IPS-20b (cell line): Measurements from ENCODE around the gene CUBN.

ENCODE experiments used
- H3K27ac ChIP-seq: one replicate; pipeline ENCODE4 v1.5.1; 2013; ENCODE audit warnings: low read length
- H3K27me3 ChIP-seq: 2 replicates; pipeline ENCODE4 v1.6.1; 2013; ENCODE audit warnings: mild to moderate bottlenecking, low read length, inconsistent platforms; ENCODE audit not compliant: insufficient read depth
- H3K36me3 ChIP-seq: 2 replicates; pipeline ENCODE4 v1.6.1; 2013; ENCODE audit warnings: low read depth, mild to moderate bottlenecking, inconsistent platforms, low read length, moderate library complexity; ENCODE audit not compliant: insufficient read depth
- H3K4me1 ChIP-seq: 2 replicates; pipeline ENCODE4 v1.6.1; 2013; ENCODE audit warnings: mild to moderate bottlenecking, control low read depth, inconsistent platforms, low read length, moderate library complexity; ENCODE audit not compliant: insufficient read depth
- H3K4me3 ChIP-seq: 2 replicates; pipeline ENCODE4 v1.5.1; 2013; ENCODE audit warnings: mild to moderate bottlenecking, low read length, inconsistent platforms
- H3K9ac ChIP-seq: 2 replicates; pipeline ENCODE4 v1.6.1; 2013; ENCODE audit warnings: low read depth, mild to moderate bottlenecking, inconsistent platforms, low read length, moderate library complexity
- H3K9me3 ChIP-seq: 2 replicates; pipeline ENCODE4 v1.6.1; 2013; ENCODE audit warnings: mild to moderate bottlenecking, low read depth, low read length, inconsistent platforms; ENCODE audit not compliant: insufficient read depth

The CUBN gene

DNA sequence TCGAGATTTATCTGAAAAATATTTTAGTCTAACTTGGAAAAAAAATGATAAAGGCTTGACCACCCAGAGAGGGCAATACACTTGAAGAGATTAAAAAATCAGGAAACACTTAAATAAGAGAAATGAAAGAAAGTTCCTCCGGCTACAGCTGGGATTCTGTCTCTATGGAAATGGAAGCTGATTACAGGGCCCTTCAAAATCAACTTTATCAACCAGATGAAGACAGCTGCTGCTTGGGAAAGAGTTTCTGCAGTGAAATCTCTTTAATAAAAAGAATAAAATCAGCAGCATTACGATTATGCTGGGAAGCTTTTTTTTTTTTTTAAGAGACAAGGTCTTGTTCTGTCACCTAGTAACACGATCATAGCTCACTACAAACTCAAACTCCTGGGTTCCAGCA, 316.9 kb downstream of the CUBN start:
- Histone ChIP-seq H3K4me3 (no peak overlapping the region), H3K9ac (no peak overlapping the region), H3K27me3 (no peaks in the 10 kb centered on the region), H3K9me3 (no peaks in the 10 kb centered on the region), H3K36me3 (no peaks in the 10 kb centered on the region), H3K27ac (no peak overlapping the region), H3K4me1 (no peaks in the 10 kb centered on the region)

- Histone ChIP-seq H3K27ac (no peak overlapping the region), H3K4me1 (no peaks in the 10 kb centered on the region), H3K27me3 (no peaks in the 10 kb centered on the region), H3K4me3 (no peak overlapping the region), H3K36me3 (no peaks in the 10 kb centered on the region), H3K9me3 (no peaks in the 10 kb centered on the region), H3K9ac (no peak overlapping the region)
Measured at GRCh38 chr10:16811765-16812164, 317.8 kb downstream of the CUBN start.

GRCh38 chr10:16811292-16811691, 318.3 kb downstream of the CUBN start:
- no peak overlapping the region for H3K27ac ChIP-seq
- H3K9ac ChIP-seq = no peak overlapping the region
- no peaks in the 10 kb centered on the region for H3K36me3 ChIP-seq
- H3K4me1 ChIP-seq = no peaks in the 10 kb centered on the region
- H3K9me3 ChIP-seq = no peaks in the 10 kb centered on the region
- no peak overlapping the region for H3K4me3 ChIP-seq
- no peaks in the 10 kb centered on the region for H3K27me3 ChIP-seq

GRCh38 chr10:16809074-16809718, 320.4 kb downstream of the CUBN start:
- H3K4me3 ChIP-seq = no peak overlapping the region
- H3K27ac ChIP-seq = no peak overlapping the region
- H3K27me3 ChIP-seq = no peaks in the 10 kb centered on the region
- no peaks in the 10 kb centered on the region for H3K4me1 ChIP-seq
- H3K36me3 ChIP-seq = no peaks in the 10 kb centered on the region
- H3K9ac ChIP-seq = no peak overlapping the region
- no peaks in the 10 kb centered on the region for H3K9me3 ChIP-seq

DNA sequence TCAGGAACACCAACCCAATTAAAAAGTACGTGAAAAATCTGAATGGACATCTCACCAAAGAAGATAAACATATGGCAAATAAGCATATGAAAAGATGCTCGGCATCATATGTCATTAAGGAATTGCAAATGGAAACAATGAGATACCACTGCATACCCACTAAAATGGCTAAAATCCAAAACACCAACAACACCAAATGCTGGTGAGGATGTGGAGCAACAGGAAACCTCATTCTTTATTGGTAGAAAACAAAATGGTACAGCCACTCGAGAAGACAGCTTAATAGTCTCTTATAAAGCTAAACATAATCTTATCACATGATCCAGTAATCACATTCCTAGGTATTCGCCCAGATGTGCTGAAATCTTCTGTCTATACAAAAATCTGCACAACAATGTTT, 325.5 kb downstream of the CUBN start:
- Histone ChIP-seq H3K4me3 (no peak overlapping the region), H3K27ac (no peak overlapping the region), H3K36me3 (no peaks in the 10 kb centered on the region), H3K4me1 (peaks cover 3% of the 10 kb centered on the region; the same call in 1 of the 2 replicates), H3K27me3 (no peaks in the 10 kb centered on the region), H3K9ac (no peak overlapping the region), H3K9me3 (no peaks in the 10 kb centered on the region; the same call in 1 of the 2 replicates)

- H3K9ac ChIP-seq = no peak overlapping the region
- H3K27me3 ChIP-seq = no peaks in the 10 kb centered on the region
- no peaks in the 10 kb centered on the region for H3K36me3 ChIP-seq
- no peak overlapping the region for H3K4me3 ChIP-seq
- peaks cover 3% of the 10 kb centered on the region; the same call in 1 of the 2 replicates for H3K4me1 ChIP-seq
- H3K9me3 ChIP-seq = no peaks in the 10 kb centered on the region; the same call in 1 of the 2 replicates
- no peak overlapping the region for H3K27ac ChIP-seq
Measured at GRCh38 chr10:16803464-16803863, 326.1 kb downstream of the CUBN start.

DNA sequence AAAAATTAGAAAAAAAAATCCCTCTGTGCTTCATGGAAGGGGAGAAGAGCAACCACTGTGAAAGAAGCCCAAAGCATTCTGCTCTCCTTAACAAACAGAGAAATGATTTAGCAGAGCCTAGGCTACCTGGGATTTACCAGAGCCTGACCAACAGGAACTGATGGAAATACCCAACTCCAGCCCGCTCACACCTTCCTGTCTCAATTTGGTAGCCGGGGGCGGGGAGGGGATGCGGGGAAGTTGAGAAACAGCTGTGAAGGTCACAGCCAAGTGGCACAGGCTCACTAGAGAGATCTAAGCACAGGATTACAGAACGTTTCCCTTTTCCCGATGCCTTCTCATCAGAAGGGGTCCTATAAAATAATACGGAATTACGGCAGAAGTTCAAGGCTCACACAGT, 330.0 kb downstream of the CUBN start:
- no peak overlapping the region for H3K27ac ChIP-seq
- H3K9me3 ChIP-seq = no peaks in the 10 kb centered on the region; the same call in 1 of the 2 replicates
- H3K27me3 ChIP-seq = no peaks in the 10 kb centered on the region
- H3K4me3 ChIP-seq = no peak overlapping the region
- H3K9ac ChIP-seq = no peak overlapping the region
- no peaks in the 10 kb centered on the region for H3K36me3 ChIP-seq
- H3K4me1 ChIP-seq = peaks cover 3% of the 10 kb centered on the region; the same call in 1 of the 2 replicates

- Histone ChIP-seq H3K4me3 (no peak overlapping the region), H3K9ac (no peak overlapping the region), H3K9me3 (no peaks in the 10 kb centered on the region; the same call in 1 of the 2 replicates), H3K4me1 (peaks cover 3% of the 10 kb centered on the region; the same call in 1 of the 2 replicates), H3K27ac (no peak overlapping the region), H3K27me3 (no peaks in the 10 kb centered on the region), H3K36me3 (no peaks in the 10 kb centered on the region)
Measured at GRCh38 chr10:16798571-16798970, 331.0 kb downstream of the CUBN start.

DNA sequence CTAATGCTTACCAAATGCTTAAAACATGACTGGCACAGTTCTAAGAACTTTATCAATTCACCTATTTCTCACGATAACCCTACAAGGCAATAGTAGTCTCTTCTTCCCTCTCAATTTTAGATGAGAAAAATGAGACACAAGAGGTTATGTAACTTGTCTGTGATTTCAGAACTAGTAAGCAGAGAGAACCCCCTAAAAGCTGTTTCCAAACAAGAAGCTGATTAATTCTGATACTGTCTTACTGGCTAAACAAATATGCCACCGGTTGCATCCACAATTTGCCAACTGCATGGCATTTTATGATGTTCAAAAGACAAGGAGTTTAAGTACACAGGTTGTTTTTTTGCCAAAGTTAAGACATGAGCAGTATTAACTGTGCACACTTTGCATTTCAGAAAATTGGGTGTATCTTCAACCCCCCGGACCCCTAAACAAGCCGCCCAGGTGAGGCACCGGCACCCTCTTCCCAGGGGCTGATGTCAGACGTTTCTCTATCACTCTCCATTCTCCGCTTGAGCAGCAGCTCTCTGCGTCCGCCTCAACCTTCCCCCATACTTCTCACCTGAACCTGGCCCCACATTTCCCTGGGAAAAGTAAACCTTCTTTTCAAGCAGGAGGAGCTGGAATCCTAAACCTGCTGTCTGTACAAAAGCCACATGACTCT, 334.1 kb downstream of the CUBN start:
- Histone ChIP-seq H3K4me1 (peaks cover 3% of the 10 kb centered on the region; the same call in 1 of the 2 replicates), H3K9me3 (no peaks in the 10 kb centered on the region; the same call in 1 of the 2 replicates), H3K9ac (no peak overlapping the region), H3K4me3 (no peak overlapping the region), H3K27ac (no peak overlapping the region), H3K27me3 (no peaks in the 10 kb centered on the region), H3K36me3 (no peaks in the 10 kb centered on the region)

DNA sequence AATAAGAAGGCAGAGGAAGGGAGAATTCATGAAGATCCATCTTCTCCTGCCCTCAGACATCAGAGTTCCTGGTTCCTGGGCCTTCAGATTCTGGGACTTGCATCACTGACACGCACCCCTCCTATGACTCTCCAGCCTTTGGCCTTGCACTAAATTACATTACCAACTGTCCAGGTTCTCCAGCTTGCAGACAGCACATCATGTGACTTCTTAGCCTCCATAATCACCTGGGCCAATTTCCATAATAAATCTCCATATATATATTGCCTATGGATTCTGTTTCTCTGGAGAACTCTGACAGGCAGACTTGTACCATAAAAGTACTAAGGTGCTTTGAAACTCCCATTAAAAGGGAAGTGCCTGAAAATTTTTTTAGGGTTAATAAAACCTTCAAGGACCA, 335.6 kb downstream of the CUBN start:
- Histone ChIP-seq H3K9me3 (no peaks in the 10 kb centered on the region), H3K36me3 (no peaks in the 10 kb centered on the region), H3K27ac (no peak overlapping the region), H3K9ac (no peak overlapping the region), H3K4me3 (no peak overlapping the region), H3K27me3 (no peaks in the 10 kb centered on the region), H3K4me1 (no peaks in the 10 kb centered on the region)

DNA sequence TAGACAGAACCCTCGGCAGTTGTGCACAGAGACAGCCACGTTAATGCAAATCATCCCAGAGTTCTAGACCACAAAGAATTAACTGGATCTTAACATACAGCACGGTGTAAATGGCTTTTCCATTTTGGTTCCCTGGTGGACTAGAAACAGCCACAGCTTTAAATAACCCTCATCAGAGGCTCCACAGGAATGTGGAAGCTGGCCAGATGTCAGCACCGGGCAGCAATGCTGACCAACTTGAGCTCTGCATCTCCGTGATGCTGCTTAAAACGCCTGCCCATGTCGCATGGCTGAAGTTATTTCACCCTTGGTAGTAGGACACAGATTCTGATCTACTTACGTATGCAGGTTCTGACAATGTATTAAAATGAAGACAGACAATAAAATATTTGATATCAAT, 336.9 kb downstream of the CUBN start:
- H3K9me3 ChIP-seq = no peaks in the 10 kb centered on the region
- H3K4me1 ChIP-seq = no peaks in the 10 kb centered on the region
- no peaks in the 10 kb centered on the region for H3K36me3 ChIP-seq
- H3K27ac ChIP-seq = no peak overlapping the region
- H3K9ac ChIP-seq = no peak overlapping the region
- no peak overlapping the region for H3K4me3 ChIP-seq
- H3K27me3 ChIP-seq = no peaks in the 10 kb centered on the region

- no peaks in the 10 kb centered on the region for H3K9me3 ChIP-seq
- no peaks in the 10 kb centered on the region for H3K4me1 ChIP-seq
Measured at GRCh38 chr10:16789765-16790164, 339.8 kb downstream of the CUBN start.

More at GRCh38 chr10:16789765-16790164, 339.8 kb downstream of the CUBN start:
- H3K27me3 ChIP-seq = no peaks in the 10 kb centered on the region
- H3K36me3 ChIP-seq = no peaks in the 10 kb centered on the region
- no peak overlapping the region for H3K9ac ChIP-seq
- no peak overlapping the region for H3K27ac ChIP-seq
- no peak overlapping the region for H3K4me3 ChIP-seq
